Dendritic cell treated with granulocyte-macrophage colony-stimulating factor and Interleukin-4, amounts not matched to agents 40 ng/mL and 50 ng/mL, for 4 days (primary cell): ENCODE results near the gene BANF2.
"Not testable (repeated sequence)": the region's sequence is repeated elsewhere in the genome, so short reads cannot be mapped to it uniquely, and the experiment has no call there.

Source experiments
- H3K27ac Mint-ChIP-seq: one replicate; pipeline ENCODE4 v1.8.0; 2022; ENCODE audit warnings: mild to moderate bottlenecking, mixed read lengths
- H3K27me3 Mint-ChIP-seq: one replicate; pipeline ENCODE4 v1.8.0; 2022; ENCODE audit warnings: mild to moderate bottlenecking, mixed read lengths
- H3K36me3 Mint-ChIP-seq: one replicate; pipeline ENCODE4 v1.8.0; 2022; ENCODE audit warnings: low read depth, mixed read lengths
- H3K4me1 Mint-ChIP-seq: one replicate; pipeline ENCODE4 v1.8.0; 2022; ENCODE audit warnings: low read depth, mixed read lengths
- H3K4me3 Mint-ChIP-seq: one replicate; pipeline ENCODE4 v1.8.0; 2022; ENCODE audit warnings: mild to moderate bottlenecking, moderate library complexity, mixed read lengths
- H3K9me3 Mint-ChIP-seq: one replicate; pipeline ENCODE4 v1.8.0; 2022; ENCODE audit warnings: mixed read lengths
- intact Hi-C: fragments of 100-400 bp; cut with micrococcal nuclease; formaldehyde crosslinking; loops from one replicate; pipeline ENCODE4 v1.15.0; 2022

BANF2 gene

GRCh38 chr20:17701826-17702225 is 2.1 kb downstream of the BANF2 start:
- no peaks in the 10 kb centered on the region for H3K27me3 Mint-ChIP-seq

DNA sequence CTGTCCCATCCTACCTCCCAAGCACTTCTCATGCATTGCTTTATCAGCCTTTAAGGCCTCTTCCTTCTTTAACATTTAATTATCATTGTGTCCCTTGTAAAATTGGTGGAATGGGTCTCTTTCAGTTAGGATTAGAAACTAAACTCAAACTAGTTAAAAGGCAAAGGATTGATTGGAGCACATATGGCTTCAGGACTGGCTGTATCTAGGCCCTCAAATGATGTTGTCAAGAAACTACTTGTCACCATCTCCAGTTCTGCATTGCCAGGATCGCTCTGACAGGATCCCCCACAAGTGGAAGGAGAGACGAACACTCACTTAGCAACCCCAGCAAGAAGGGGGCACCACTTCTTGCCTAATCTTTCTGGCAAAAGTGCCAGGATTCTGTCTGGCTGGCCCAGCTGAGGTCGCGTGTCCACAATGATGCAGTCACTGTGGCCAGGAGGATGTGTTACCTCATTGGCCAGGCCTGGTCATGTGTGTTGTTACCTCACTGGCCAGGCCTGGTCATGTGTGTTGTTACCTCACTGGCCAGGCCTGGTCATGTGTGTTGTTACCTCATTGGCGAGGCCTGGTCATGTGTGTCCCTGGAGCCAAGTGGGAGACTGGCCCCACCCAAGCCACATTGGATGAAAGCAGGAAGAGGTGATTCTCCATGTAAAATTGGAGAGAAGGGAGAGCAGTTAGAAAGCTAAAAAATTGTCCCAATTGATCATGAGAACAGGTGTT is 5.0 kb downstream of the BANF2 start:
- no peak overlapping the region for H3K4me3 Mint-ChIP-seq
- no peaks in the 10 kb centered on the region for H3K9me3 Mint-ChIP-seq
- H3K27ac Mint-ChIP-seq, result no peak overlapping the region

More at GRCh38 chr20:17701826-17702225, 2.1 kb downstream of the BANF2 start:
- H3K4me3 Mint-ChIP-seq, result no peak overlapping the region
- intact Hi-C loops, result no loop called here
- no peaks in the 10 kb centered on the region for H3K36me3 Mint-ChIP-seq
- no peaks in the 10 kb centered on the region for H3K9me3 Mint-ChIP-seq
- no peaks in the 10 kb centered on the region for H3K4me1 Mint-ChIP-seq
- H3K27ac Mint-ChIP-seq, result no peak overlapping the region

DNA sequence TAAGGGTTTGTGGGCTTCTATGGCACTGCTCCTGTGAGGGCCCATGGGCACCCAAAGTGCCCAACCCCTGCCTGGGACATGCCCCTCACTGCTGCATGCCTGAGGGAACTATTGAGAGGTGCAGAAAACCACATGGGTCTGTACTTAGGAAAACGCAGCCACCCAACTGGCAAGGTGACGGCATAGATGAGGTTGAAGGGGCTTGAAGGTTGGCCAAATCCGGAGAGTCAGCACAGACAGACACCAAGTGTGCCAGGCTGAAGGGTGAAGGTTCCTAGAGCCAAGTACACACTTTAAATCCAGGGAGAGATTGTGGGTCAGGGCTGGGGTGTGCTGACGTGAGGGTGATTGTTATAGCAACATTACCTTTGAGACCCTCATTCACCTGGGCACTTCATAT is 6.2 kb downstream of the BANF2 start:
- no peaks in the 10 kb centered on the region for H3K9me3 Mint-ChIP-seq
- no peak overlapping the region for H3K4me3 Mint-ChIP-seq
- intact Hi-C loops, result no loop called here
- H3K27ac Mint-ChIP-seq, result no peak overlapping the region
- no peaks in the 10 kb centered on the region for H3K27me3 Mint-ChIP-seq
- no peaks in the 10 kb centered on the region for H3K4me1 Mint-ChIP-seq
- no peaks in the 10 kb centered on the region for H3K36me3 Mint-ChIP-seq

More for the DNA sequence above, 5.0 kb downstream of the BANF2 start:
- H3K36me3 Mint-ChIP-seq, result no peaks in the 10 kb centered on the region
- H3K4me1 Mint-ChIP-seq, result no peaks in the 10 kb centered on the region
- intact Hi-C loops, result no loop called here
- no peaks in the 10 kb centered on the region for H3K27me3 Mint-ChIP-seq

- intact Hi-C loops, result no loop called here
- no peak overlapping the region for H3K27ac Mint-ChIP-seq
- H3K4me1 Mint-ChIP-seq, result no peaks in the 10 kb centered on the region
- no peaks in the 10 kb centered on the region for H3K27me3 Mint-ChIP-seq
- no peak overlapping the region for H3K4me3 Mint-ChIP-seq
- no peaks in the 10 kb centered on the region for H3K36me3 Mint-ChIP-seq
- H3K9me3 Mint-ChIP-seq, result no peaks in the 10 kb centered on the region
These were observed 6.9 kb downstream of the BANF2 start for GRCh38 chr20:17706632-17707031.

GRCh38 chr20:17707951-17708350 is 8.2 kb downstream of the BANF2 start:
- intact Hi-C loops, H3K4me3 Mint-ChIP-seq, H3K9me3 Mint-ChIP-seq, H3K27me3 Mint-ChIP-seq, H3K4me1 Mint-ChIP-seq, H3K27ac Mint-ChIP-seq, H3K36me3 Mint-ChIP-seq: not testable (repeated sequence)

GRCh38 chr20:17708675-17709360 is 9.1 kb downstream of the BANF2 start:
- intact Hi-C loops, result no loop called here
- Mint-ChIP-seq H3K4me3 (no peak overlapping the region), H3K27me3 (no peaks in the 10 kb centered on the region), H3K9me3 (no peaks in the 10 kb centered on the region), H3K4me1 (no peaks in the 10 kb centered on the region), H3K27ac (no peak overlapping the region), H3K36me3 (no peaks in the 10 kb centered on the region)

GRCh38 chr20:17709361-17710293 is 9.9 kb downstream of the BANF2 start:
- Mint-ChIP-seq H3K36me3 (no peaks in the 10 kb centered on the region), H3K4me1 (no peaks in the 10 kb centered on the region)

GRCh38 chr20:17710379-17711266 is 10.9 kb downstream of the BANF2 start:
- Mint-ChIP-seq H3K4me1 (no peaks in the 10 kb centered on the region), H3K9me3 (no peaks in the 10 kb centered on the region), H3K27me3 (no peaks in the 10 kb centered on the region), H3K4me3 (no peak overlapping the region), H3K27ac (no peak overlapping the region), H3K36me3 (no peaks in the 10 kb centered on the region)
- intact Hi-C loops, result no loop called here

More at GRCh38 chr20:17709361-17710293, 9.9 kb downstream of the BANF2 start:
- H3K9me3 Mint-ChIP-seq, result no peaks in the 10 kb centered on the region
- H3K27me3 Mint-ChIP-seq, result no peaks in the 10 kb centered on the region
- intact Hi-C loops, result no loop called here
- H3K27ac Mint-ChIP-seq, result no peak overlapping the region
- H3K4me3 Mint-ChIP-seq, result no peak overlapping the region

- H3K36me3 Mint-ChIP-seq, result no peaks in the 10 kb centered on the region
- no peaks in the 10 kb centered on the region for H3K4me1 Mint-ChIP-seq
- H3K9me3 Mint-ChIP-seq, result no peaks in the 10 kb centered on the region
- no peak overlapping the region for H3K4me3 Mint-ChIP-seq
- intact Hi-C loops, result no loop called here
- no peaks in the 10 kb centered on the region for H3K27me3 Mint-ChIP-seq
- H3K27ac Mint-ChIP-seq, result no peak overlapping the region
These were observed 11.5 kb downstream of the BANF2 start for GRCh38 chr20:17711267-17711627.

GRCh38 chr20:17712201-17712600 is 12.4 kb downstream of the BANF2 start:
- Mint-ChIP-seq H3K36me3 (no peaks in the 10 kb centered on the region), H3K4me1 (no peaks in the 10 kb centered on the region), H3K9me3 (no peaks in the 10 kb centered on the region), H3K27me3 (no peaks in the 10 kb centered on the region), H3K4me3 (no peak overlapping the region), H3K27ac (no peak overlapping the region)
- intact Hi-C loops, result no loop called here

GRCh38 chr20:17712708-17713107 is 12.9 kb downstream of the BANF2 start:
- Mint-ChIP-seq H3K27me3 (no peaks in the 10 kb centered on the region), H3K9me3 (no peaks in the 10 kb centered on the region), H3K4me3 (no peak overlapping the region), H3K4me1 (no peaks in the 10 kb centered on the region), H3K36me3 (no peaks in the 10 kb centered on the region), H3K27ac (no peak overlapping the region)
- intact Hi-C loops, result no loop called here

DNA sequence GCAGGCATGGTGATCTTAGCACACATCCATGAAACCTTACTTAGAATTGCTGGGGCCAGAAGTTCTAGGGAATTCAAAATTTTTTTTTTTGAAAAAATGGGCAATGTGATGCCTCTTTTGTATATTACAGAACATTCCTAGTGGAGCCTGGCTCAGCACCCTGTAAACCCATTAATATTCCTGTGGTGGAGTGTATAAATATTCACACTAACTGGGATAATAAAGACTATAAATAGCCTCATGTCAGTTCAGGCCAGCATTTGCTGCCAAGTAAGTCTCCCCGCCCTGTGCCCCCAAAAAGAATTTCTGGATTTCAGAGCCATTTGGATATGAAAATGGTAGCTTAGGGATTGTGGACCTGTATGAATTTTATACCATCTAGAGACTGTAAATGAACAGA is 14.8 kb downstream of the BANF2 start:
- Mint-ChIP-seq H3K9me3 (no peaks in the 10 kb centered on the region), H3K4me3 (no peak overlapping the region), H3K4me1 (no peaks in the 10 kb centered on the region), H3K27me3 (no peaks in the 10 kb centered on the region), H3K36me3 (no peaks in the 10 kb centered on the region), H3K27ac (no peak overlapping the region)
- intact Hi-C loops, result no loop called here

- Mint-ChIP-seq H3K4me3 (no peak overlapping the region), H3K27me3 (no peaks in the 10 kb centered on the region), H3K9me3 (no peaks in the 10 kb centered on the region), H3K36me3 (no peaks in the 10 kb centered on the region), H3K4me1 (no peaks in the 10 kb centered on the region), H3K27ac (no peak overlapping the region)
- intact Hi-C loops, result no loop called here
These were observed 15.3 kb downstream of the BANF2 start for GRCh38 chr20:17715075-17715474.
